ENCODE results near the gene SLC30A7.

DNA sequence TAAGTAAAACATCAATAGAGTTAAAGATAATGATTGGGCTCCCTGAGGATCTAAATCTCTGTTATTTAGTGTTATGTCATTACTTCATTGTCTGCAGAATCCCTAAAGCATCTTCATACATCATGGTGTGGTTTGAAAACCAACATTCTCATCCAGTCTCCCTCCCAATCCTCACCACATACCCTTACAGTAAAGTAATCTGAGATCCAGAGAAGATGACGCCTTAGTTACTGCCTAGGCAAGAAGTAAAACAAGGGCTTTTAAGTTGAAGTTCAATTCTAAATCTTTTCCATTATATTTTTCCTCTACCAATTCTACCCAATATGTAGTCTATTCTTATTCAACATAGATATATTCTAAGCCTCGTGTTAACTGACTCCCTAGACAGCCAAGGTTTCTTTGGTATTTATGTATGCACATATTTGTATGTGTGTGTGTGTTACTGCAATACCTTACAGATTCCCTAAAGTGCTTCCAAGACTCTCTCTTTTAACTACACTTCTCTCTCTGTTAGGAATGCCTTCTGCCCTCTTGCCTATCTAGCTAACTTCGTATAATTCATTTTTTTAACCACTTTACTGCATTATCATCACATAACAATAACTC lies 112.4 kb downstream of the SLC30A7 start:
- no peak for TF ChIP-seq POLR2A (IDR thresholded peaks at IDR 0.05)
- TF ChIP-seq, protein P1, sequence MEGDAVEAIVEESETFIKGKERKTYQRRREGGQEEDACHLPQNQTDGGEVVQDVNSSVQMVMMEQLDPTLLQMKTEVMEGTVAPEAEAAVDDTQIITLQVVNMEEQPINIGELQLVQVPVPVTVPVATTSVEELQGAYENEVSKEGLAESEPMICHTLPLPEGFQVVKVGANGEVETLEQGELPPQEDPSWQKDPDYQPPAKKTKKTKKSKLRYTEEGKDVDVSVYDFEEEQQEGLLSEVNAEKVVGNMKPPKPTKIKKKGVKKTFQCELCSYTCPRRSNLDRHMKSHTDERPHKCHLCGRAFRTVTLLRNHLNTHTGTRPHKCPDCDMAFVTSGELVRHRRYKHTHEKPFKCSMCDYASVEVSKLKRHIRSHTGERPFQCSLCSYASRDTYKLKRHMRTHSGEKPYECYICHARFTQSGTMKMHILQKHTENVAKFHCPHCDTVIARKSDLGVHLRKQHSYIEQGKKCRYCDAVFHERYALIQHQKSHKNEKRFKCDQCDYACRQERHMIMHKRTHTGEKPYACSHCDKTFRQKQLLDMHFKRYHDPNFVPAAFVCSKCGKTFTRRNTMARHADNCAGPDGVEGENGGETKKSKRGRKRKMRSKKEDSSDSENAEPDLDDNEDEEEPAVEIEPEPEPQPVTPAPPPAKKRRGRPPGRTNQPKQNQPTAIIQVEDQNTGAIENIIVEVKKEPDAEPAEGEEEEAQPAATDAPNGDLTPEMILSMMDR (IDR thresholded peaks at IDR 0.05): no peak

All from testis (tissue), 2 donors.